Tibial artery (tissue), 4 donors: ENCODE data around the gene EFNB2.

Source experiments
- DNase-seq, 2 donors: peaks; one replicate each; pipeline ENCODE4 v3.0.0-alpha.2; 2019
- H3K27ac ChIP-seq, 2 donors: fragments of 200-600 bp; sonication (generic) in 1 of 2; 1 replicate in 1 of 2; 2 replicates in 1 of 2; pipeline ENCODE4 v1.5.1; 2018 to 2019; ENCODE audit warnings: mild to moderate bottlenecking in 1 of 2
- H3K27me3 ChIP-seq, 2 donors: fragments of 200-600 bp; sonication (generic) in 1 of 2; one replicate each; pipeline versions ENCODE4 v1.5.1 to v1.6.0; 2016 to 2019
- H3K36me3 ChIP-seq, 3 donors: fragments of 200-600 bp; sonication (generic) in 2 of 3; one replicate each; pipeline ENCODE4 v1.5.1; 2016 to 2019; ENCODE audit warnings: mild to moderate bottlenecking in 2 of 3
- H3K4me1 ChIP-seq, 4 donors: fragments of 200-600 bp; sonication (generic) in 2 of 4; 1 replicate in 3 of 4; 2 replicates in 1 of 4; pipeline ENCODE4 v1.5.1; 2016 to 2019
- H3K4me3 ChIP-seq, 2 donors: fragments of 200-600 bp; sonication (generic) in 1 of 2; 1 replicate in 1 of 2; 2 replicates in 1 of 2; pipeline ENCODE4 v1.5.1; 2018 to 2019; ENCODE audit warnings: mild to moderate bottlenecking in 2 of 2
- H3K9me3 ChIP-seq, 3 donors: fragments of 200-600 bp; sonication (generic) in 1 of 3; one replicate each; pipeline ENCODE4 v1.5.1; 2016 to 2019
- CTCF ChIP-seq, 2 experiments: fragments of 200-600 bp in 1 of 2; fragments of 450-650 bp in 1 of 2; IDR thresholded peaks; one replicate each; pipeline ENCODE4 v1.5.1; 2017 to 2019; ENCODE audit warnings: antibody characterized with exemption in 2 of 2, mild to moderate bottlenecking in 1 of 2, moderate library complexity in 1 of 2
- intact Hi-C: fragments of 100-400 bp; cut with DNase I; formaldehyde crosslinking; loops from one replicate; pipeline ENCODE4 v1.15.0; 2023; ENCODE audit warnings: low total_unique reads

EFNB2 gene

GRCh38 chr13:106534639-106535551 is 567 bp downstream of the EFNB2 start:
- DNase-seq: peak in 1 of 2 donors; percentile 22

GRCh38 chr13:106533943-106534638 is 1.4 kb downstream of the EFNB2 start:
- peak; percentile 40 to 73 for DNase-seq
- Histone ChIP-seq H3K36me3 (no peaks in the 10 kb centered on the region), H3K9me3 (no peaks in the 10 kb centered on the region), H3K27ac (peak overlapping the region; percentile 77 to 80), H3K4me1 (peaks cover 0 to 19% (median 13%) of the 10 kb centered on the region in 4 donors), H3K27me3 (no peaks in the 10 kb centered on the region), H3K4me3 (peak overlapping the region; percentile 63 to 86)
- intact Hi-C loops: loop anchor here (10.0 kb wide), 2 partner anchors 591 to 1959 kb away; no protein-coding TSS in a partner anchor
- no peak for TF ChIP-seq CTCF (IDR thresholded peaks at IDR 0.05)

More at GRCh38 chr13:106534639-106535551, 567 bp downstream of the EFNB2 start:
- Histone ChIP-seq H3K36me3 (no peaks in the 10 kb centered on the region), H3K4me3 (peak overlapping the region; percentile 63 to 86), H3K27me3 (no peaks in the 10 kb centered on the region), H3K4me1 (peaks cover 0 to 19% (median 13%) of the 10 kb centered on the region in 4 donors), H3K27ac (peak overlapping the region; percentile 77 to 80), H3K9me3 (no peaks in the 10 kb centered on the region)
- no peak for TF ChIP-seq CTCF (IDR thresholded peaks at IDR 0.05)
- intact Hi-C loops: loop anchor here (5.0 to 10.0 kb wide), 3 partner anchors 590 to 1960 kb away; no protein-coding TSS in a partner anchor

- Histone ChIP-seq H3K27me3 (no peaks in the 10 kb centered on the region), H3K9me3 (no peaks in the 10 kb centered on the region), H3K4me3 (peak overlapping the region; percentile 63 to 86), H3K36me3 (no peaks in the 10 kb centered on the region), H3K4me1 (peaks cover 0 to 19% (median 13%) of the 10 kb centered on the region in 4 donors), H3K27ac (peak overlapping the region; percentile 77 to 80)
- intact Hi-C loops: loop anchor here (10.0 kb wide), 2 partner anchors 591 to 1959 kb away; no protein-coding TSS in a partner anchor
- TF ChIP-seq CTCF (IDR thresholded peaks at IDR 0.05): peak; percentile 34 to 58
- DNase-seq: peak; percentile 77 to 89
These were observed 2.1 kb downstream of the EFNB2 start for GRCh38 chr13:106533101-106533942.

- Histone ChIP-seq H3K4me1 (peaks cover 0 to 19% (median 13%) of the 10 kb centered on the region in 4 donors), H3K9me3 (no peaks in the 10 kb centered on the region), H3K4me3 (peak overlapping the region; percentile 63 to 86), H3K27ac (peak overlapping the region in 1 of 2 donors; percentile 77), H3K36me3 (no peaks in the 10 kb centered on the region), H3K27me3 (no peaks in the 10 kb centered on the region)
- TF ChIP-seq CTCF (IDR thresholded peaks at IDR 0.05): no peak
- DNase-seq: no peak
- intact Hi-C loops: loop anchor here (10.0 kb wide), 2 partner anchors 592 to 1958 kb away; no protein-coding TSS in a partner anchor
These were observed 3.1 kb downstream of the EFNB2 start for GRCh38 chr13:106532111-106532929.
